Colon (tissue), 2 donors: ENCODE data around the gene ZDHHC17.
"Not testable (repeated sequence)": the region's sequence is repeated elsewhere in the genome, so short reads cannot be mapped to it uniquely, and the experiment has no call there.

ENCODE experiments used
- FAIRE-seq: peaks from 2 replicates; lab custom pipeline; 2012; peaks lifted over from hg19 to GRCh38; lab: Jason Lieb, UNC
- donor health status: control.
- donor health status: control.

The ZDHHC17 gene, protein sequence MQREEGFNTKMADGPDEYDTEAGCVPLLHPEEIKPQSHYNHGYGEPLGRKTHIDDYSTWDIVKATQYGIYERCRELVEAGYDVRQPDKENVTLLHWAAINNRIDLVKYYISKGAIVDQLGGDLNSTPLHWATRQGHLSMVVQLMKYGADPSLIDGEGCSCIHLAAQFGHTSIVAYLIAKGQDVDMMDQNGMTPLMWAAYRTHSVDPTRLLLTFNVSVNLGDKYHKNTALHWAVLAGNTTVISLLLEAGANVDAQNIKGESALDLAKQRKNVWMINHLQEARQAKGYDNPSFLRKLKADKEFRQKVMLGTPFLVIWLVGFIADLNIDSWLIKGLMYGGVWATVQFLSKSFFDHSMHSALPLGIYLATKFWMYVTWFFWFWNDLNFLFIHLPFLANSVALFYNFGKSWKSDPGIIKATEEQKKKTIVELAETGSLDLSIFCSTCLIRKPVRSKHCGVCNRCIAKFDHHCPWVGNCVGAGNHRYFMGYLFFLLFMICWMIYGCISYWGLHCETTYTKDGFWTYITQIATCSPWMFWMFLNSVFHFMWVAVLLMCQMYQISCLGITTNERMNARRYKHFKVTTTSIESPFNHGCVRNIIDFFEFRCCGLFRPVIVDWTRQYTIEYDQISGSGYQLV

DNA sequence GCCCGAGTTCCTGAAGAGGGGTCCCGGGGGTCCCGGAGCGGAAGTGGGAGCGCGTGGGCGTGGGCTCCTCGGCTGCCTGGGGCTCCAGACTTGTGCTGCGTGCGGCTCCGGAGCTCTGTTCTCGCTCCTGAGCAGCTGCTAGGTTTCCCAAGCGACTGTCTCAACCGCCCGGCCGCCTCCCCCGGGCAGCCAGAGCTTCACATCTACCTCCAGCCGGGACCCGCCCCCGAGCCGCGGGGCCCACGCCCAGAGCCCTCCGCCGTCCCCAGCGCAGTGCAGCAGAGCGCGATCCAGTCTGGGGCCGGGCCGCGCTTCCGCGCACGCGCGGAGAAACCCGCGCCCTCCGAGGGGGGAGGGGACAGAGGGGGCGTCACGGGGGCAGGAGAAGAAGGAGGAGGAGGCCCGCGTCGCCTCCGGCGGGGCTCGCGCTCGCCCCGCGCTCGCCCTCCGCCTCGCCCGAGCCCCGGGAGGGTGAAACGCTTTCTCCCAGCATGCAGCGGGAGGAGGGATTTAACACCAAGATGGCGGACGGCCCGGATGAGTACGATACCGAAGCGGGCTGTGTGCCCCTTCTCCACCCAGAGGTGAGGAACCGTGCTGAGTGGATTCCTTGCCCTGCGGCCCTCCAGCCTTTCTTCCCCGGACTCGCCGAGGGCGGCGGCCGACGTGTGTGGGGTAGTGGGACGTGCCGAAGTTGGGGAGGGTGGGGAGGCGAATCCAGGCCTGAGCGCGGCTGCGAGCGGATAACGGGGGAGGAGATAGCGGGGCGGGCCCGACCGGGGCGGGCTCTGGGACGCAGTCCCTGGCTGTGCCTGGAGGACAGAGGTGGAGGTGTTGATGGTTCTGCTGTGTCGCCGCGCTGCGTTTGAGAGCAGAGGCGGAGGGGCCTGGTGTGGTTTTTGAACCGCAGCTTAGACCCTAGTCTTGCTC is at the start of gene ZDHHC17:
Gene ZDHHC17, plus strand, starts transcription at position 370 of the 930 bp plus-strand sequence. Its CDS starts 122 bp downstream, at position 492.
- no peak for FAIRE-seq

DNA sequence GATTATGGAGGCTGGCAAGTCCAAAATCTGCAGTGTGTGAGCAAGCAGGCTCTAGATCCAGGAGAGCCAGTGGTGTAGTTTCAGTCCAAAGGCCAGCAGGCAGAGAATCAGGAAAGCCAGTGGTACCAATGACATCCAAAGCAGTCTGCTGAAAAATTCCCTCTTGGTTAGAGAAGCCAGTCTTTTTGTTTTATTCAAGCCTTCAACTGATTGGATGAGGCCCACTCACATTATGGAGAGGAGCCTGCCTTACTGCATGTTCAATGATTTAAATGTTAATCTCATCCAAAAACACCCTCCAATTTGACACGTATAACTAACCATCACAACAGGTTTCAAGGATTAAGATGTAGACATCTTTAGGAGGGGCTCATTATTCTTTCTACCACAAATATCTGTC is 49.5 kb upstream of the ZDHHC17 start:
- FAIRE-seq: no peak

DNA sequence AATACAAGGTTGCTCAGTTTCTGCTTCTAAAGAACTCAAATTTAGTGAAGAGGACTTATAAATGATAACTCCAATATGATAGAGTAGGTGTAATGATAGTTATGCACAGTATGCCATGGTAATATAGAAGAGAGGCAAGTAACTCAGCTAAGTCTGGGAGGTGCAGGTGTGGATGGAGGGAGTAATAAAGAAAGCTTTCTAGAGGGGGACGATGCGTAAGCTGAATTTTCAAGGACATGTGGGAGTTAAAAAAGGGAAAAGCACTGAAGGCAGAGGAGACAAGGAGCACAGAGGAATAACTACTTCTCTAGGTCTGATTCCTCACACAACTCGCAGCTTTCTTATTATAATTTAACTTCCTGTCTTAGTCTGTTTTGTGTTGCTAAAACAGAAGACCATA is 49.1 kb upstream of the ZDHHC17 start:
- FAIRE-seq: no peak

DNA sequence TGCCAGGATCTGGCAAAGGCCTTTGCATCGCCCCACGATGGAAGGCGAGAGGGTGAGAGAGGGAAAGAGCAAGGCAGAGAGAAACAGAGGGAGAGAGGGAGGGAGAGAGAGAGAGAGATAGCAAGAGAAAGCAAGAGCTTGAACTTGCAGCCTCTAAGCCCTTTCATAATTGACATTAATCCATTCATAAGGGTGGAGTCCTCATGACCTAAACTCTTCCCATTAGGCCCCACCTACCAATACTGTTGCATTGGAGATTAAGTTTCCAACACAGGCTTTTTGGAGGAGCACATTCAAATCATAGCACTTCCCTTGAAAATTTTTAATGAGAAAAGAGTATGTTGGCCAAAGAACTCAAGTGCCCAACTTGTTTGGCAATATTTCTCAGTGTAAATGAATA is 48.6 kb upstream of the ZDHHC17 start:
- FAIRE-seq: no peak

DNA sequence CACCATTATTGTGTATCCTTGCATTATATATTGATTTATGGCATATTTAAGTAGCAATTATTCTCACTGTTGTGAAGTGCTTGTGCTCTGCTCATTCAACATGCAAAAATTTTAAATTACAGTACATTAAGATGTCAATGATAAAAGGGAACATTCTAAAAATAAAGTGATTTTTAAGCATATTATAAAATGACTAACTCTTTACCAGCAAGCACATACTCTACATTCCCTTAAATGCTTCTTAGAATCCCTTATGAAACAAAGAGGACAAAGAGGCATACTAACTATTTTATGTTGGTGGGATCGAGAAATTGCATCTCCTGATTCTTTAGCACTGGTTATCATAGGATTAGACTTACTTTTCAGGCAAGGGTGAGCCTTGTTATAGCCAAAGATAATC is 46.6 kb upstream of the ZDHHC17 start:
- no peak for FAIRE-seq

GRCh38 chr12:76719171-76720041 is 44.5 kb upstream of the ZDHHC17 start:
- no peak for FAIRE-seq

GRCh38 chr12:76720068-76720467 is 43.8 kb upstream of the ZDHHC17 start:
- FAIRE-seq: no peak

DNA sequence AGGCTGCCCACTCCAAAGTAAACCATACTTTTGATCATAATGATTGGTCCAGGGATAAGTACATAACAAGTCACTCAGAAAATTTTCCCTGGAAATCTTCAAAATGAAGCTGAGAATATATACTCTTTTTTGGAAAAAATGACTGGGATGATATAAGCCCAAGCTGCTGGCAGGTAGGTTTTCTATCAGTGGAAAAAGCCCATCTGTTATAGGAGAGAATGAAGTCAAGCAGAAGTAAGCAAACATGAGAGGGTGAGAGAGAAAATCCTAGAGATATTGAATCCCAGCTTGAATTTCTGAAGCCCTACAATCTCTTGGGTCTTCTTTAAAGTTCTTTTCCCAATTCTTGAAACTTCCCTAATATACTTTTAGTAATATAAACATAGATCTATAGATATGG is 37.3 kb upstream of the ZDHHC17 start:
- FAIRE-seq: no peak

GRCh38 chr12:76732188-76732587 is 31.7 kb upstream of the ZDHHC17 start:
- not testable (repeated sequence) for FAIRE-seq

DNA sequence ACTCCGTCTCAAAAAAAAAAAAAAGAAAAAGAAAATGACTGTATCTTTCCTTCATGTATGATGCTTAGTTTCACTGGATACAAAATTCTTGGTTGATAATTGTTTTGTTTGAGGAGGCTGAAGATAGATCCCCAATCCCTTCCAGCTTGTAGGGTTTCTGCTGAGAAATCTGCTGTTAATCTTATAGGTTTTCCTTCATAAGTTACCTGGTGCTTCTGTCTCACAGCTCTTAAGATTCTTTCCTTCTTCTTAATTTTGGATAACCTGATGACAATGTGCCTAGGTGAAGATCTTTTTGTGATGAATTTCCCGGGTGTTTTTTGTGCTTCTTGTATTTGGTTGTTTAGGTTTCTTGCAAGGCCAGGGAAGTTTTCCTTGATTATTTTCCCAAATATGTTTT is 26.2 kb upstream of the ZDHHC17 start:
- FAIRE-seq: not testable (repeated sequence)

GRCh38 chr12:76738824-76739579 is 24.9 kb upstream of the ZDHHC17 start:
- FAIRE-seq: no peak

DNA sequence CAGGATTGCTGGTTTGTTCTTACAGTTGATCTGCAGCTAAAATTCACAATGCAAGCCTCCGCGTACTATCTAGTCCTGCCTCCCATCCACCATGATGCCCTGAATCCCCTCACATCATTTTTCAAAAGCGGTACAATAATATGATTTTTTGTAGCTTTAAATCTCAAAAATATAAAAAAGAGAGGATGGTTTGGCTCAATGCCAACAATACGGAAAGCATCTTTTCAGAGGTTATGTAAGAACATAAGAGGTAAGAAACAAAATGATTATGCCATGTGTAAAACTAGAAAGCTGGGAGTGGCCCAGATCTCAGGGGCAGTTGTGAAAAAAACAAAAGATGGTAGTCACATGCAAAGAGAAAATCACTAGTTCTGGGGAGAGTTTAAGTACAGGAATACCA is 24.0 kb upstream of the ZDHHC17 start:
- no peak for FAIRE-seq

DNA sequence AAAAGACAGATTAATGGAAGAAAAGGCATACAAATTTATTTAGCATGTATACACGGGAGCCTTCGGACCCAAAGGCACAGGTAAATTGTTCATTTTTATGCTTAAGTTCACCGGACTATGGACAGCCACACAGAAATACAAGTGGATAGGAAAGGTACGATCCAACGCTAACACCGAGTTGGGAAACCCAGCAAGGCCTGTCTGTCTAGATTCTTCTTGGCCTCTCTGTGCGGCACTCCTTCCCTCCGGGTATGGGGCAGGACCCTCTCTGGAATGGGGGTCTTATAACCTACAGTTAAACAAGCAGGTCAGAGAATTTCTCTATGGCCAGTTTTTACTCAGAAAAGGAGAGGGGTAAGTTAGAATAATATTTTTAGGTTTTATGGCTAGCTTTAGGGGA is 23.4 kb upstream of the ZDHHC17 start:
- FAIRE-seq: no peak

GRCh38 chr12:76745343-76745742 is 18.6 kb upstream of the ZDHHC17 start:
- FAIRE-seq: no peak

DNA sequence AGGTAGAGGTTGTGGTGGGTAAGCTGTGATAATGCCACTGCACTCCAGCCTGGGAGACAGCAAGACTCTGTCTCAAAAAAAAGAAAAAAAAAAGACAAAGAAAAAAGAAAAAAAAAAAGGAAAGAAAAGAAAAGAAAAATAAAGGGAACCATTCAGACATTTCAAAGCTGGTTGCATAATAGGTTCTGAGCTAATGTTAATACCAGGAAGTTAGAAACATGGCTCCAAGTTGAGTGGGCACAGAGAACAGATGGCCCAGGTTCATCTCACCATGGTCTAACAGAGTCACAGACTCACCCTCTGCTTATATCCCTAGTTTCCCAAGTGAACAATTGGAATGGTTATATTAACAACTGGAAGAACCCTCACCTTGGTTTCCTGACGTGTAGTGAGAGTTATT is 17.4 kb upstream of the ZDHHC17 start:
- FAIRE-seq: no peak

- no peak for FAIRE-seq
These were observed 16.7 kb upstream of the ZDHHC17 start for GRCh38 chr12:76747245-76747644.

DNA sequence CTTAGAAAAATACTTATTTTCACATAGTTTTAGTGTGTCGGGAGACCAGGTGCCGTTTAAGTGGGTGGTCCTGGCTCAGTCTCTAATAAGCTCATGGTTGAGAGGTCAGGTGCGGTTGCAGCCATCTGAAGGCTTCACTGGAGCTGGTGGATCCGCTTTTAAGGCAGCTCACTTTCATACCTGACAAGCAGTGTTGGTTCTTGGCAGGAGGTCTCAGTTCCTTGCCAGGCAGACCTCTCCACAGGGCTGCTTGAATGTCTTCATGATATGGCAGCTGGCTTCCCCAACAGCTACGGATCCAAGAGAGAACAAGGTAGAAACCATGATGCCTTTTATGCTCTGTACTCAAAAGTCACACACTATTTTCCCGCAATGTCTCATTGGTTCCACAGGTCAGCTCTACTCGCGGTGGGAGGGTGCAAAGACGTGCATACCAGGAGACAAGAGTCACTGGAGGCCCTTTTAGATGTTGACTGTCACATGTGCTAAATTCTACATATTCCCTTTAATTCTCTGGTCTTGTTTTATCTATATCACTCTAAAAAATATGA is 8.0 kb upstream of the ZDHHC17 start:
- no peak for FAIRE-seq

GRCh38 chr12:76757694-76758093 is 6.2 kb upstream of the ZDHHC17 start:
- no peak for FAIRE-seq

- no peak for FAIRE-seq
These were observed 1.3 kb upstream of the ZDHHC17 start for GRCh38 chr12:76762601-76762980.

GRCh38 chr12:76764856-76765255 is 941 bp downstream of the ZDHHC17 start:
- no peak for FAIRE-seq

- FAIRE-seq: no peak
These were observed 1.7 kb downstream of the ZDHHC17 start for GRCh38 chr12:76765598-76765997.
